HTERT RPE-1 (cell line): ENCODE results near the gene GLIPR1L2.
"Not testable (repeated sequence)": the region's sequence is repeated elsewhere in the genome, so short reads cannot be mapped to it uniquely, and the experiment has no call there.

Experiments
- in situ Hi-C: fragments of 300-500 bp; cut with MboI; formaldehyde crosslinking; loops from 4 replicates; pipeline ENCODE4 v1.14.3; 2020; ENCODE audit warnings: low sequenced_read_pairs

The GLIPR1L2 gene

GRCh38 chr12:75432924-75433323, 42.0 kb downstream of the GLIPR1L2 start:
- in situ Hi-C loops = no loop called here

GRCh38 chr12:75437564-75437963, 46.7 kb downstream of the GLIPR1L2 start:
- in situ Hi-C loops = no loop called here

GRCh38 chr12:75438059-75438754, 47.3 kb downstream of the GLIPR1L2 start:
- in situ Hi-C loops = no loop called here

- in situ Hi-C loops = no loop called here
Measured at GRCh38 chr12:75439048-75439447, 48.2 kb downstream of the GLIPR1L2 start.

GRCh38 chr12:75439930-75440329, 49.0 kb downstream of the GLIPR1L2 start:
- in situ Hi-C loops = no loop called here

- in situ Hi-C loops = not testable (repeated sequence)
Measured at GRCh38 chr12:75441687-75442449, 51.0 kb downstream of the GLIPR1L2 start.

- in situ Hi-C loops = not testable (repeated sequence)
Measured at GRCh38 chr12:75442454-75442853, 51.6 kb downstream of the GLIPR1L2 start.

GRCh38 chr12:75443709-75444108, 52.8 kb downstream of the GLIPR1L2 start:
- in situ Hi-C loops = no loop called here

- in situ Hi-C loops = no loop called here
Measured at GRCh38 chr12:75444429-75445136, 53.7 kb downstream of the GLIPR1L2 start.

- in situ Hi-C loops = not testable (repeated sequence)
Measured at GRCh38 chr12:75445137-75445507, 54.2 kb downstream of the GLIPR1L2 start.

GRCh38 chr12:75446857-75447256, 56.0 kb downstream of the GLIPR1L2 start:
- in situ Hi-C loops = no loop called here

GRCh38 chr12:75447691-75448393, 57.0 kb downstream of the GLIPR1L2 start:
- in situ Hi-C loops = no loop called here

- in situ Hi-C loops = no loop called here
Measured at GRCh38 chr12:75452675-75453330, 61.9 kb downstream of the GLIPR1L2 start.

- in situ Hi-C loops = no loop called here
Measured at GRCh38 chr12:75455839-75456238, 65.0 kb downstream of the GLIPR1L2 start.

GRCh38 chr12:75457191-75457590, 66.3 kb downstream of the GLIPR1L2 start:
- in situ Hi-C loops = no loop called here

- in situ Hi-C loops = not testable (repeated sequence)
Measured at GRCh38 chr12:75457866-75458265, 67.0 kb downstream of the GLIPR1L2 start.

- in situ Hi-C loops = no loop called here
Measured at GRCh38 chr12:75459755-75460154, 68.9 kb downstream of the GLIPR1L2 start.

- in situ Hi-C loops = no loop called here
Measured at GRCh38 chr12:75460204-75460603, 69.3 kb downstream of the GLIPR1L2 start.

- in situ Hi-C loops = no loop called here
Measured at GRCh38 chr12:75471902-75472890, 81.3 kb downstream of the GLIPR1L2 start.
